HEK293 (cell line): ENCODE data around the gene SLC1A3.

Source experiments
- CTCF ChIP-seq: fragments of 450-650 bp; formaldehyde crosslinking; IDR thresholded peaks from 2 replicates; pipeline ENCODE4 v1.5.1; 2016; ENCODE audit warnings: missing biosample characterization, missing genetic modification characterization
- ELK4 ChIP-seq: IDR thresholded peaks from 2 replicates; pipeline ENCODE4 v1.6.1; 2011; ENCODE audit warnings: mild to moderate bottlenecking, low read depth, low read length, borderline replicate concordance
- PATZ1 ChIP-seq: fragments of 450-650 bp; formaldehyde crosslinking; IDR thresholded peaks from 2 replicates; pipeline ENCODE4 v1.5.1; 2016; ENCODE audit warnings: missing biosample characterization, missing genetic modification characterization
- PRDM4 ChIP-seq: fragments of 450-650 bp; formaldehyde crosslinking; IDR thresholded peaks from 2 replicates; pipeline ENCODE4 v1.5.1; 2017; ENCODE audit warnings: missing biosample characterization, missing genetic modification characterization

GRCh38 chr5:36629729-36630128 lies 23.3 kb downstream of the SLC1A3 start:
- TF ChIP-seq PRDM4 (tag by site-specific recombination) (no peak), CTCF (tag by site-specific recombination) (no peak), PATZ1 (tag by site-specific recombination) (no peak), ELK4 (no peak)
